GM19351 (cell line): Measurements from ENCODE around the gene FABP3.
"Not testable (repeated sequence)": the region's sequence is repeated elsewhere in the genome, so short reads cannot be mapped to it uniquely, and the experiment has no call there.

Experiments
- ATAC-seq: cut with Tn5 transposase; IDR thresholded peaks from one replicate; pipeline ENCODE4 v1.9.1; 2021; ENCODE audit warnings: mild to moderate bottlenecking, moderate library complexity; ENCODE audit not compliant: unreplicated experiment

Gene FABP3

GRCh38 chr1:31399976-31400375 is 27.1 kb upstream of the FABP3 start:
- ATAC-seq = no peak

- ATAC-seq = no peak
Measured at GRCh38 chr1:31398246-31398645, 25.4 kb upstream of the FABP3 start.

GRCh38 chr1:31397360-31398095 is 24.7 kb upstream of the FABP3 start:
- ATAC-seq = no peak

GRCh38 chr1:31396633-31397351 is 23.9 kb upstream of the FABP3 start:
- ATAC-seq = no peak

- peak; percentile 53 for ATAC-seq
Measured at GRCh38 chr1:31394584-31395193, 21.8 kb upstream of the FABP3 start.

- no peak for ATAC-seq
Measured at GRCh38 chr1:31393463-31393862, 20.6 kb upstream of the FABP3 start.

- ATAC-seq = no peak
Measured at GRCh38 chr1:31390071-31390470, 17.2 kb upstream of the FABP3 start.

GRCh38 chr1:31389616-31390015 is 16.7 kb upstream of the FABP3 start:
- ATAC-seq = no peak

- ATAC-seq = no peak
Measured at GRCh38 chr1:31387612-31388011, 14.7 kb upstream of the FABP3 start.

GRCh38 chr1:31386576-31387243 is 13.8 kb upstream of the FABP3 start:
- not testable (repeated sequence) for ATAC-seq

- no peak for ATAC-seq
Measured at GRCh38 chr1:31383967-31384366, 11.1 kb upstream of the FABP3 start.

- no peak for ATAC-seq
Measured at GRCh38 chr1:31382379-31382989, 9.6 kb upstream of the FABP3 start.

GRCh38 chr1:31381394-31382294 is 8.8 kb upstream of the FABP3 start:
- no peak for ATAC-seq

GRCh38 chr1:31380181-31380580 is 7.3 kb upstream of the FABP3 start:
- no peak for ATAC-seq

GRCh38 chr1:31378001-31378400 is 5.1 kb upstream of the FABP3 start:
- no peak for ATAC-seq

GRCh38 chr1:31377364-31377863 is 4.5 kb upstream of the FABP3 start:
- no peak for ATAC-seq

- no peak for ATAC-seq
Measured at GRCh38 chr1:31376375-31377134, 3.7 kb upstream of the FABP3 start.

- ATAC-seq = no peak
Measured at GRCh38 chr1:31374511-31375196, 1.8 kb upstream of the FABP3 start.
